ENCODE data around the gene CUX1. TPM values are rescaled to one million over a fixed set of nuclear protein-coding genes. Genes with fewer than 3 reads are reported as not detected.
A peak's percentile ranks its signal among the peaks of the same experiment; 100 is the strongest.
"Not testable (repeated sequence)": the region's sequence is repeated elsewhere in the genome, so short reads cannot be mapped to it uniquely, and the experiment has no call there.

The CUX1 gene
- total RNA-seq, 1 experiment from 2014 or later: 49.8 TPM

- DNase-seq (ENCODE audit: low read depth in 1 of 2, low spot score in 2 of 2): peak in 1 of 2 experiments; percentile 39
- H3K27ac ChIP-seq: no peak overlapping the region
- no peaks in the 10 kb centered on the region for H3K27me3 ChIP-seq (replicated peaks)
- H3K9me3 ChIP-seq (replicated peaks): peaks cover 2% of the 10 kb centered on the region; the same call in 1 of the 2 replicates
- H3K4me3 ChIP-seq: no peak overlapping the region
- H3K36me3 ChIP-seq: peaks cover 81% of the 10 kb centered on the region
- peaks cover 42% of the 10 kb centered on the region for H3K4me1 ChIP-seq (replicated peaks)
Measured at GRCh38 chr7:102291056-102291915, 473.9 kb downstream of the CUX1 start.

- Histone ChIP-seq H3K27me3 (replicated peaks) (no peaks in the 10 kb centered on the region), H3K36me3 (peaks cover 83% of the 10 kb centered on the region), H3K27ac (no peak overlapping the region), H3K9me3 (replicated peaks) (no peaks in the 10 kb centered on the region), H3K4me3 (no peak overlapping the region), H3K4me1 (replicated peaks) (peaks cover 41% of the 10 kb centered on the region)
- no peak for DNase-seq (ENCODE audit: low read depth in 1 of 2, low spot score in 2 of 2)
Measured at GRCh38 chr7:102291916-102292267, 474.5 kb downstream of the CUX1 start.

- peak in 1 of 2 experiments; percentile 41 for DNase-seq (ENCODE audit: low read depth in 1 of 2, low spot score in 2 of 2)
- H3K9me3 ChIP-seq (replicated peaks): no peaks in the 10 kb centered on the region
- H3K27ac ChIP-seq: no peak overlapping the region
- H3K4me1 ChIP-seq (replicated peaks): peaks cover 39% of the 10 kb centered on the region
- no peak overlapping the region for H3K4me3 ChIP-seq
- peaks cover 83% of the 10 kb centered on the region for H3K36me3 ChIP-seq
- no peaks in the 10 kb centered on the region for H3K27me3 ChIP-seq (replicated peaks)
Measured at GRCh38 chr7:102292813-102293798, 475.7 kb downstream of the CUX1 start.

GRCh38 chr7:102294589-102294988 is 477.2 kb downstream of the CUX1 start:
- H3K4me3 ChIP-seq: no peak overlapping the region
- peaks cover 76% of the 10 kb centered on the region for H3K36me3 ChIP-seq
- no peak overlapping the region for H3K27ac ChIP-seq
- peaks cover 30% of the 10 kb centered on the region for H3K4me1 ChIP-seq (replicated peaks)
- no peaks in the 10 kb centered on the region for H3K9me3 ChIP-seq (replicated peaks)
- no peaks in the 10 kb centered on the region for H3K27me3 ChIP-seq (replicated peaks)
- no peak for DNase-seq (ENCODE audit: low read depth in 1 of 2, low spot score in 2 of 2)

GRCh38 chr7:102295346-102296178 is 478.1 kb downstream of the CUX1 start:
- no peak overlapping the region for H3K4me3 ChIP-seq
- no peaks in the 10 kb centered on the region for H3K9me3 ChIP-seq (replicated peaks)
- H3K36me3 ChIP-seq: peaks cover 81% of the 10 kb centered on the region
- peaks cover 39% of the 10 kb centered on the region for H3K4me1 ChIP-seq (replicated peaks)
- peak in 1 of 2 experiments; percentile 38 for DNase-seq (ENCODE audit: low read depth in 1 of 2, low spot score in 2 of 2)
- H3K27ac ChIP-seq: no peak overlapping the region
- no peaks in the 10 kb centered on the region for H3K27me3 ChIP-seq (replicated peaks)

GRCh38 chr7:102296179-102296438 is 478.7 kb downstream of the CUX1 start:
- Histone ChIP-seq H3K27me3 (replicated peaks) (no peaks in the 10 kb centered on the region), H3K4me1 (replicated peaks) (peaks cover 43% of the 10 kb centered on the region), H3K4me3 (no peak overlapping the region), H3K9me3 (replicated peaks) (no peaks in the 10 kb centered on the region), H3K27ac (no peak overlapping the region), H3K36me3 (peaks cover 81% of the 10 kb centered on the region)
- DNase-seq (ENCODE audit: low read depth in 1 of 2, low spot score in 2 of 2): no peak

- no peaks in the 10 kb centered on the region for H3K9me3 ChIP-seq (replicated peaks)
Measured at GRCh38 chr7:102296514-102296913, 479.1 kb downstream of the CUX1 start.

GRCh38 chr7:102297487-102298218 is 480.2 kb downstream of the CUX1 start:
- Histone ChIP-seq H3K27me3 (replicated peaks) (no peaks in the 10 kb centered on the region), H3K9me3 (replicated peaks) (no peaks in the 10 kb centered on the region), H3K36me3 (peaks cover 73% of the 10 kb centered on the region), H3K4me1 (replicated peaks) (peaks cover 56% of the 10 kb centered on the region), H3K27ac (peak overlapping the region; percentile 40; the same call in 1 of the 2 replicates), H3K4me3 (no peak overlapping the region)
- DNase-seq (ENCODE audit: low read depth in 1 of 2, low spot score in 2 of 2): no peak

More at GRCh38 chr7:102296514-102296913, 479.1 kb downstream of the CUX1 start:
- Histone ChIP-seq H3K4me1 (replicated peaks) (peaks cover 46% of the 10 kb centered on the region), H3K36me3 (peaks cover 80% of the 10 kb centered on the region), H3K27me3 (replicated peaks) (no peaks in the 10 kb centered on the region), H3K4me3 (no peak overlapping the region), H3K27ac (no peak overlapping the region)
- no peak for DNase-seq (ENCODE audit: low read depth in 1 of 2, low spot score in 2 of 2)

GRCh38 chr7:102300643-102301221 is 483.3 kb downstream of the CUX1 start:
- Histone ChIP-seq H3K27ac (peak overlapping the region; percentile 97), H3K9me3 (replicated peaks) (no peaks in the 10 kb centered on the region), H3K4me3 (no peak overlapping the region), H3K4me1 (replicated peaks) (peaks cover 80% of the 10 kb centered on the region), H3K27me3 (replicated peaks) (no peaks in the 10 kb centered on the region), H3K36me3 (peaks cover 64% of the 10 kb centered on the region)
- no peak for DNase-seq (ENCODE audit: low read depth in 1 of 2, low spot score in 2 of 2)

GRCh38 chr7:102301367-102301766 is 483.9 kb downstream of the CUX1 start:
- Histone ChIP-seq H3K4me1 (replicated peaks) (peaks cover 85% of the 10 kb centered on the region), H3K27ac (peak overlapping the region; percentile 97), H3K36me3 (peaks cover 62% of the 10 kb centered on the region)
- not testable (repeated sequence) for H3K27me3 ChIP-seq (replicated peaks); DNase-seq (ENCODE audit: low read depth in 1 of 2, low spot score in 2 of 2); H3K4me3 ChIP-seq; H3K9me3 ChIP-seq (replicated peaks)

- Histone ChIP-seq H3K27me3 (replicated peaks) (no peaks in the 10 kb centered on the region), H3K4me1 (replicated peaks) (peaks cover 90% of the 10 kb centered on the region), H3K27ac (peak overlapping the region; percentile 97), H3K9me3 (replicated peaks) (no peaks in the 10 kb centered on the region), H3K4me3 (no peak overlapping the region), H3K36me3 (peaks cover 61% of the 10 kb centered on the region)
- peak; percentile 98 to 99 for DNase-seq (ENCODE audit: low read depth in 1 of 2, low spot score in 2 of 2)
Measured at GRCh38 chr7:102302025-102302424, 484.6 kb downstream of the CUX1 start.

- peaks cover 89% of the 10 kb centered on the region for H3K4me1 ChIP-seq (replicated peaks)
- no peak overlapping the region for H3K4me3 ChIP-seq
- H3K36me3 ChIP-seq: peaks cover 59% of the 10 kb centered on the region
- H3K27me3 ChIP-seq (replicated peaks): no peaks in the 10 kb centered on the region
- peak overlapping the region; percentile 97 for H3K27ac ChIP-seq
- H3K9me3 ChIP-seq (replicated peaks): no peaks in the 10 kb centered on the region
- peak; percentile 72 to 83 for DNase-seq (ENCODE audit: low read depth in 1 of 2, low spot score in 2 of 2)
Measured at GRCh38 chr7:102303669-102304422, 486.4 kb downstream of the CUX1 start.

All from SJSA1 (cell line).